ENCODE measurements around the gene BAHCC1. TPM values are rescaled to one million over a fixed set of nuclear protein-coding genes. Genes with fewer than 3 reads are reported as not detected.

BAHCC1 gene
- total RNA-seq, 1 donor from 2014 or later, result 22.7 TPM

DNA sequence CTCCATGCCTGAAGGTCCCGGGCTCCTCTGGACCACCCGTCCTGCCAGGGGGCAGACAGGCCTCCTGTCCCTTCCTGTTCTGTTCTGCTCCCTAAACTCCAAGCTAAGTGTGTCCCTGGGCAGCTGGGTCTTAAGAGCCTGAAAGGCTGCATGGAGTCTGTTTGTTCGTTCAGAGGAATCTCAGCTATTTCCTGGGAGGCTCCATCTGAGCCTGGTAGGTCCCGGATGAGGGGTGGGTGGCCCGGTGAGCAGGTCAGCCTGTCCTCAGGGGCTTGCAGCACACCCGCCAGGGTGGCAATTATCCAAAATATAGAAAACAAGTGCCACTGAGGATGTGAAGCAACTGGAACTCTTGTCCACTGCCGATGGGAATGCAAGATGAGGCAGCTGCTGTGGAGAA is 104.8 kb downstream of the BAHCC1 start:
- Mint-ChIP-seq H3K27ac (ENCODE audit: unreplicated experiment) (peak overlapping the region; percentile 70), H3K27me3 (ENCODE audit: low read depth) (no peaks in the 10 kb centered on the region), H3K4me3 (ENCODE audit: unreplicated experiment) (no peak overlapping the region), H3K36me3 (ENCODE audit: low read depth) (no peaks in the 10 kb centered on the region), H3K9me3 (ENCODE audit: low read depth) (no peaks in the 10 kb centered on the region), H3K4me1 (ENCODE audit: low read depth) (peaks cover 7% of the 10 kb centered on the region)
- TF ChIP-seq, protein P1, sequence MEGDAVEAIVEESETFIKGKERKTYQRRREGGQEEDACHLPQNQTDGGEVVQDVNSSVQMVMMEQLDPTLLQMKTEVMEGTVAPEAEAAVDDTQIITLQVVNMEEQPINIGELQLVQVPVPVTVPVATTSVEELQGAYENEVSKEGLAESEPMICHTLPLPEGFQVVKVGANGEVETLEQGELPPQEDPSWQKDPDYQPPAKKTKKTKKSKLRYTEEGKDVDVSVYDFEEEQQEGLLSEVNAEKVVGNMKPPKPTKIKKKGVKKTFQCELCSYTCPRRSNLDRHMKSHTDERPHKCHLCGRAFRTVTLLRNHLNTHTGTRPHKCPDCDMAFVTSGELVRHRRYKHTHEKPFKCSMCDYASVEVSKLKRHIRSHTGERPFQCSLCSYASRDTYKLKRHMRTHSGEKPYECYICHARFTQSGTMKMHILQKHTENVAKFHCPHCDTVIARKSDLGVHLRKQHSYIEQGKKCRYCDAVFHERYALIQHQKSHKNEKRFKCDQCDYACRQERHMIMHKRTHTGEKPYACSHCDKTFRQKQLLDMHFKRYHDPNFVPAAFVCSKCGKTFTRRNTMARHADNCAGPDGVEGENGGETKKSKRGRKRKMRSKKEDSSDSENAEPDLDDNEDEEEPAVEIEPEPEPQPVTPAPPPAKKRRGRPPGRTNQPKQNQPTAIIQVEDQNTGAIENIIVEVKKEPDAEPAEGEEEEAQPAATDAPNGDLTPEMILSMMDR (IDR thresholded peaks at IDR 0.05), result no peak
- DNase-seq (ENCODE audit: low spot score), result no peak

DNA sequence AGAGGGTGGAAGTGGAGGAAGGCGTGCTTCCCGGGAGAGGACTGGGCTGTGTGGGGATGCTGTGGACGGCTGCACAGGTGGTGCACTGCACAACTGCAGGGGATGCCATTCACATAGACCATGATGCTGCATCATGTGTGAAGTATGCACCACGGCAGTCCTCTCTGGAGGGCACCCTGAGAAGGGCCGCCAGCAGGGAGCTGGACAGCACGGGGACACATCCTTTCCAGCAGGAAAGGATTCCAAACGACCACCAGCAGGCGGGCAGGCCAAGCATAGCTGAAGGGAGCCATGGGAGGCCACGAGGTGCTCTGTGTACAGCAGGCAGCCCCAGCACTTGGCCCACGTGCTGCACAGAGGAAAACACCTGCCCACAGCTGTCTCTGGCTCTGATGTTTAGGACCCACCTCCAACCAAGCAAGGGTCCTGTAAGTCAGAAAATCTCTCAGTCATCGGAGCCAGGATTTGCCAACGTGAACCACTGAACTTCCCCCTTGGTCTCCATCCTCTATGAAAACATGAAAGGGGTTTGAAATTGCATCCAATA is 107.3 kb downstream of the BAHCC1 start:
- H3K4me3 Mint-ChIP-seq (ENCODE audit: unreplicated experiment), result no peak overlapping the region
- H3K4me1 Mint-ChIP-seq (ENCODE audit: low read depth), result peaks cover 7% of the 10 kb centered on the region
- no peak for DNase-seq (ENCODE audit: low spot score)
- TF ChIP-seq, protein P1 (IDR thresholded peaks at IDR 0.05), result no peak
- no peak overlapping the region for H3K27ac Mint-ChIP-seq (ENCODE audit: unreplicated experiment)
- no peaks in the 10 kb centered on the region for H3K27me3 Mint-ChIP-seq (ENCODE audit: low read depth)
- no peaks in the 10 kb centered on the region for H3K36me3 Mint-ChIP-seq (ENCODE audit: low read depth)
- no peaks in the 10 kb centered on the region for H3K9me3 Mint-ChIP-seq (ENCODE audit: low read depth)

DNA sequence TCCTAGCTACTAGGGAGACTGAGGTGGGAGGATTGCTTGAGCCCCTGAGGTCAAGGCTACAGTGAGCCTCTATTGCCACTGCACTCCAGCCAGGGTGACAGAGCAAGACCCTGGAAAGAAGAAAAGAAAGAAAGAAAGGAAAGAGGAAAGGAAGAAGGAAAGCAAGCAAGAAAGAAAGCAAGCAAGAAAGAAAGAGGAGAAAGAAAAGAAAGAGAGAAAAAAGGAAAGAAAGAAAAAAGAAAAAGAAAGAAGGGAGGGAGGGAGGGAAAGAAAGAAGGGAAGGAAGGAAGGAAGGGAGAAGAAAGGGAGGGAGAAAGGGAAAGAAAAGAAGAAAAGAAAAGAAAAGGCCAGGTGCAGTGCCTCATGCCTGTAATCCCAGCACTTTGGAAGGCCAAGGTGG is 108.4 kb downstream of the BAHCC1 start:
- Mint-ChIP-seq H3K36me3 (ENCODE audit: low read depth) (peaks cover 1% of the 10 kb centered on the region), H3K27me3 (ENCODE audit: low read depth) (no peaks in the 10 kb centered on the region), H3K27ac (ENCODE audit: unreplicated experiment) (no peak overlapping the region), H3K4me1 (ENCODE audit: low read depth) (peaks cover 9% of the 10 kb centered on the region), H3K4me3 (ENCODE audit: unreplicated experiment) (no peak overlapping the region), H3K9me3 (ENCODE audit: low read depth) (no peaks in the 10 kb centered on the region)
- no peak for DNase-seq (ENCODE audit: low spot score)
- TF ChIP-seq, protein P1 (IDR thresholded peaks at IDR 0.05), result no peak

DNA sequence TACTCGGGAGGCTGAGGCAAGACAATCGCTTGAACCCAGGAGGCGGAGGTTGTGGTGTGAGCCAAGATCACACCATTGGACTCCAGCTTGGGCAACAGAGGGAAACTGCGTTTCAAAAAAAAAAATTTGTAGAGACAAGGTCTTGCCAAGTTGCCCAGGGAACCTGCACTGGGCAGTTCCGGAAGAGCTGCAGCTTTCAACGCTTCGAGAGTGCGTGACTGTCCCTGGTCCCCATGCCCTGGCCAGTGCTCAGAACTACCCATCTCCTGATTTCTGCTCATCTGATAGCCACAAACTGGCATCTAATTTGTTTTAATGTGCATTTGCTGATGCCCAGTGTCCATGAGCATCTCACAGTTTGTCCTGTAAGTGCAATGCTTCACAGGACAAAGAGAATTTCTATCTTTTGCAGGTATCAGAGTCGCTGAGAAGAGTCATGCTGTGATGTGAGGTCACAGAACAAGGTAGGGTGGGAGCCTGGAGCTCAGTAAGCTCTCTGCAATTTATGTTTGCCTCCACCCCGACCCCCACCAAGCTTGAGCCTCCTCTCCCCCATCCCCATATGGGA is 113.5 kb downstream of the BAHCC1 start:
- H3K4me3 Mint-ChIP-seq (ENCODE audit: unreplicated experiment), result peak overlapping the region; percentile 96
- no peaks in the 10 kb centered on the region for H3K27me3 Mint-ChIP-seq (ENCODE audit: low read depth)
- H3K9me3 Mint-ChIP-seq (ENCODE audit: low read depth), result no peaks in the 10 kb centered on the region
- H3K36me3 Mint-ChIP-seq (ENCODE audit: low read depth), result peaks cover 38% of the 10 kb centered on the region
- H3K4me1 Mint-ChIP-seq (ENCODE audit: low read depth), result peaks cover 13% of the 10 kb centered on the region
- TF ChIP-seq, protein P1 (IDR thresholded peaks at IDR 0.05), result no peak
- DNase-seq (ENCODE audit: low spot score), result no peak
- H3K27ac Mint-ChIP-seq (ENCODE audit: unreplicated experiment), result peak overlapping the region; percentile 86

- Mint-ChIP-seq H3K27me3 (ENCODE audit: low read depth) (no peaks in the 10 kb centered on the region), H3K4me3 (ENCODE audit: unreplicated experiment) (peak overlapping the region; percentile 96), H3K9me3 (ENCODE audit: low read depth) (no peaks in the 10 kb centered on the region), H3K27ac (ENCODE audit: unreplicated experiment) (peak overlapping the region; percentile 86), H3K36me3 (ENCODE audit: low read depth) (peaks cover 38% of the 10 kb centered on the region), H3K4me1 (ENCODE audit: low read depth) (peaks cover 13% of the 10 kb centered on the region)
- TF ChIP-seq, protein P1 (IDR thresholded peaks at IDR 0.05), result no peak
- DNase-seq (ENCODE audit: low spot score), result no peak
These were observed 114.1 kb downstream of the BAHCC1 start for GRCh38 chr17:81509207-81509971.

Data from chondrocyte (in vitro differentiated cells).